Mucosa of stomach (tissue), 1 donor: ENCODE measurements around the gene DUSP28.

Experiments used
- H3K27me3 ChIP-seq: one replicate; pipeline ENCODE4 v1.7.0; 2013; ENCODE audit warnings: mild to moderate bottlenecking, low read length; ENCODE audit not compliant: control insufficient read depth, insufficient read depth
- H3K36me3 ChIP-seq: one replicate; pipeline ENCODE4 v1.7.0; 2013; ENCODE audit warnings: low read length; ENCODE audit not compliant: control insufficient read depth, insufficient read depth
- H3K4me1 ChIP-seq: one replicate; pipeline ENCODE4 v1.7.0; 2013; ENCODE audit warnings: mild to moderate bottlenecking, low read length; ENCODE audit not compliant: control insufficient read depth, insufficient read depth
- H3K4me3 ChIP-seq: one replicate; pipeline ENCODE4 v1.7.0; 2013; ENCODE audit warnings: low read length
- H3K9ac ChIP-seq: one replicate; pipeline ENCODE4 v1.7.0; 2013; ENCODE audit warnings: mild to moderate bottlenecking, low read length, moderate library complexity
- H3K9me3 ChIP-seq: one replicate; pipeline ENCODE4 v1.7.0; 2013; ENCODE audit warnings: mild to moderate bottlenecking, low read length, moderate library complexity; ENCODE audit not compliant: control insufficient read depth
- donor health status: Pancreatic carcinoma.

DUSP28 gene

DNA sequence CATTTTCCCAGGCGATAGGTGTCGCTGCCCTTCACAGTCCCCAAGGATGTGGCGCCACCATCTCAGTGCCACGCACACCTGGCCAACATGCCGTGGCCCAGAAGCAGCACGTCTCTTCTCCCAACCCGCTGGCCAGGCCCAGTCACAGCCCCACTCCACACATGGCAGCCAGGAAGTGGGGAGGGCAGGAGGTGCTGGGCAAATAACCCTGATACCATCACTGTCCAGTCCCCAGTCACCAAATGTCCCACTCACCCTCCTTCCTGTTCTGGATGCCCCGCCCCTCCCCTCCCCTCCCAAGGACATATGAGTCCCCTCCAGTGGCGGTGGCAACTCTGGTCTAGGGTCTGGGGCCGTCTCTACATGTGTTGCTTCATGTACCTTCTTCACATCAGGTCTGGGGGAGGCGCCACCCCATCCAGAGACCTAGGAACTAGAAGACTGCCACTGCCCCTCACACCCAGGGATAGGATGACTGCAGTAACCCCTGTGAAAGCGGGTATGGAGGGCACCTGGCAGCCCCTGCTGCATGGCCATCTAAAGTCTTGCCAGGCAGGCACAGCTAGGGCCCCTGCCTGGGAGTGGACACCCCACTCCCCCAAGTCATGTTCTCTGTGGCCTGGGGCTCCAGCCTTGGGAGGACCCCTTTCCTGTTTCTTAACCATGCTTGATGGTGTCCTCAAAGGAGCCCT, 19.1 kb downstream of the DUSP28 start:
- Histone ChIP-seq H3K9ac (no peak overlapping the region), H3K27me3 (no peaks in the 10 kb centered on the region), H3K36me3 (peaks cover 15% of the 10 kb centered on the region), H3K4me3 (no peak overlapping the region), H3K9me3 (no peaks in the 10 kb centered on the region), H3K4me1 (peaks cover 15% of the 10 kb centered on the region)

DNA sequence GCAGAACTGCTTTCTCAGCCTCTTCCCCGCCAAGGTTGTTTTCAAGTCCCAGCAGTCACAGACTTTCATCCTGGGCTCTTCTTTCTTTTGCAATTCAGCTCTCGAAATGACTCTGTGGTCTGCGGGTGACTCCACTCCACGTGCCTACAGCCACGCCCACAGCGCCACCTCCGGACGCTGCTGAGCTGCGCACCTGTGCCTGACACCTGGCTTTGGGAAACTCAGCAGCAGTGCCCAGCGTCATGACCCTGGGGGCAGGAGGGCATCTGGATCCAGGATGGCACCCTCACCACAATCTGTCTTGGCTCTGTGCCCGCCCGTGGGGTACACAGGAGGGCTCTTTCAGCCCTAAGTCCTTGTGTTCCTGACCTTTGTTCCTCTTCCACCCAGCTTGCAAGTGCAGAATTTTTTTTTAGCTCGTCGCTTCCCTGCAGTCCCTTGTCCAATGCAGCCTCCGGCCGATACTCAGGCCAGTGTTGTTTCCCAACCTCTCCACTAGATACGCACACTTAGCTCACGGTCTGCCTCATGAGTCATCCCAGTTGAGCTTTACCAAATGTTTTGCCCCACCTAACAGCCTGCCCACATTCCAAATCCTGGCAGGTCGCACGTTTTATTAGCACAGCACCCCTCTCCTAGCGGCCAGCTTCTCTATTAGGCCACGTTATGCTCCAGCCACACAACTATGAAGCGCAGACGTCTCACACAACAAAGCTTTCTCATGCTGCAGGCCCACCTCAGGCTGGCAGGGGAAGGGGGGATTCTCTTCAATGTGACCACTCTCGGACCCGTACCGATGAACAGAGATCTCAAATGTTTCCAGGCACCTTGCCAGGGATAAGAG, 19.8 kb downstream of the DUSP28 start:
- Histone ChIP-seq H3K4me3 (no peak overlapping the region), H3K9me3 (no peaks in the 10 kb centered on the region), H3K27me3 (no peaks in the 10 kb centered on the region), H3K36me3 (peaks cover 8% of the 10 kb centered on the region), H3K4me1 (peaks cover 21% of the 10 kb centered on the region), H3K9ac (no peak overlapping the region)

DNA sequence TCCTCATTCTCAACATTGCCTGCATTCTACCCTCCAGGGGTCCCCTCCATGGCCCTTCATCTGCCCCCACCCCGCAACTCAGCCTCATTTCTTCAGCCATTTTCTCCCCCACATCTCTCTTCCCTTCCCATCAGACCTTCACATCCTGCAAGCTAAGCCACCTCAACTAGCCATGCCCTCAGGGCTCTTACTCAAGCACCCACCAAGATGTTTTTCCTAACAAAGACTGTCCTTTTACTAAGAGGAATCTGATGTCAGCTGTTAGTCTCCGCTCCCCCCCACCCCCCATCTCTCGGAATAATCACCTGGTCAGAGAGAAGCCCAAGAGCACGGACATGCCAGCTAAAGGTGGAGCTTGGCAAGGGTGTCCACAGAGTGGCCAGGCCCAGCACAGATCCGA, 21.7 kb downstream of the DUSP28 start:
- Histone ChIP-seq H3K9me3 (no peaks in the 10 kb centered on the region), H3K4me1 (peaks cover 28% of the 10 kb centered on the region), H3K27me3 (no peaks in the 10 kb centered on the region), H3K9ac (no peak overlapping the region), H3K4me3 (no peak overlapping the region), H3K36me3 (no peaks in the 10 kb centered on the region)

DNA sequence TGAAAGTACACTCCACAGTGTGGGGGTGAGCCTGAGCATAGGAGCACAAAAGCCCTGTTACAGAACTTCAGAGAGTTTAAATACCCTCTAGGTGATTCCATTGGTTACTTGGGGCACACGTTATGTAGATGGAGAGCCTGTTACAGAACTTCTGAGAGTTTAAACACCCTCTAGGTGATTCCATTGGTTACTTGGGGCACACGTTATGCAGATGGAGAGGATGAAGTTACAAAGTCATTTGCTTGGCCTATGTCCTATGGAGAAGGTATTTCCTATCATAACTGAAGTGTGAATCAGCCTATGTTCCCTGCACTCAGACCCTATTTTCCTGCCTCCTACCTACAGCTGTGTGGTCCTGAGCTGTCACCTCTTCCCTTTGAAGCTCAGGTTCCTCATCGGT, 22.6 kb downstream of the DUSP28 start:
- Histone ChIP-seq H3K36me3 (no peaks in the 10 kb centered on the region), H3K4me3 (no peak overlapping the region), H3K9me3 (no peaks in the 10 kb centered on the region), H3K9ac (no peak overlapping the region), H3K4me1 (peaks cover 35% of the 10 kb centered on the region), H3K27me3 (no peaks in the 10 kb centered on the region)

DNA sequence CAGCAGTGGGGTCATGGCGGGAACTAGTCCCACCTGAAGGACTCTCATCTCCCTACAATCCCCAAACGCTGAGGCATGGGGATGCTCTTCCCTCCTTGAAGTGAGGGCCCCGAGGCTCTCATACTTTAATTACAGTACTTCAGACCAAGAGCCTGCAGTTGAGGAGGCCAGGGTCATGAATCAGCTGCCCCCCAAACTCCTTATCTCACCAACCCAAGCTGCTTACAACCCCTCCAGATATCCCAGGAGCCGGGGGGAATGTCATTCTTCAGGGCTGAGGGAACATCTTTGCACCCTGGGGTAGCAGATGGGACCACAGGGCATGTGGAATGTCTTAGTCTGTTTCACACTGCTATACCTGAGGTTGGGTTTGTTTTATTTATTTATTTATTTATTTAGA, 23.6 kb downstream of the DUSP28 start:
- no peak overlapping the region for H3K4me3 ChIP-seq
- H3K27me3 ChIP-seq = no peaks in the 10 kb centered on the region
- H3K36me3 ChIP-seq = no peaks in the 10 kb centered on the region
- no peak overlapping the region for H3K9ac ChIP-seq
- H3K4me1 ChIP-seq = peaks cover 43% of the 10 kb centered on the region
- no peaks in the 10 kb centered on the region for H3K9me3 ChIP-seq

DNA sequence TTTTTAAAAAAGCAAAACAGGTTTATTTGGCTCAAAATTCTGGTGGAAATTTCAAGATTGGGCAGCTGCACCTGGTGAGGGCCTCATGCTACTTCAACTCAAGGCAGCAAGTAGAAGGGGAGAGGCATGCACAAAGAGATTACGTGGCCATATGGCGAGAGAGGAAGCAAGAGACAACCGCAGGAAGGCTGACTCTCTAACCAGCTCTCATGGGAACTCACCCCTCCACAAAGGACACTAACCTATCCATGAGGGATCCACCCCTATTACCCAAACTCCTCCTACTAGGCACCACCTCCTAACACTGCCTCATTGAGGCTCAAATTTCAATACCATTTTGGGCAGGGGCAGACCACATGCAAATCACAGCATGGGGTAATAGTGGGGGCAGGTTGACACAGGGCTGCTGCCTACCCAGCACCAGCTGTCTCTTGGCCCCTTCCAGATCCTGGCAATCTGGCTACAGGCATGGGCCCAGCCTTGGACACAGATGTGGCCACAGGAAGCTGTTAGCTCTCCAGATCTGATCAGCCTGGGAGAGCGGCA, 24.4 kb downstream of the DUSP28 start:
- H3K4me3 ChIP-seq = no peak overlapping the region
- no peaks in the 10 kb centered on the region for H3K9me3 ChIP-seq
- no peak overlapping the region for H3K9ac ChIP-seq
- H3K27me3 ChIP-seq = no peaks in the 10 kb centered on the region
- H3K4me1 ChIP-seq = peaks cover 39% of the 10 kb centered on the region
- no peaks in the 10 kb centered on the region for H3K36me3 ChIP-seq

DNA sequence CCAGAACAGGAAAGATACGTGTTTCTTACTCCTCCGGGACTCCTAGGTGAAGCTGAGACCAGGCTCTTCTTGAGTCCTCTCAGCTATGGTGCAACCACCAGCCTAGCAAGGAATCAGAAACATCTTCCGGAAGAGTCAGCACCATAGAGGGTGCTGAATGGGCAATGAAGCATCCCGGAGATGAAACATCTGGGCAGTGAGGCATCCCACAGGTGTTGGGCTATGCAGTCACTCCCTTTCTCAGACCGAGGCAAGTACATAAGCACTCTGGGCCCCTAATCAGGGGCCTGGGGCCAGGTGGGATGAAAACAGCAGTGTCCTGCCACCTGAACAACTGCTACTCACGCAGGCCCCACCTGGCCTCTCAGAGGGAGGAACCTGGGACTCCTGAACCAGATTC, 24.9 kb downstream of the DUSP28 start:
- no peaks in the 10 kb centered on the region for H3K27me3 ChIP-seq
- H3K36me3 ChIP-seq = no peaks in the 10 kb centered on the region
- no peak overlapping the region for H3K4me3 ChIP-seq
- H3K9ac ChIP-seq = peak overlapping the region; percentile 84
- H3K4me1 ChIP-seq = peaks cover 34% of the 10 kb centered on the region
- H3K9me3 ChIP-seq = no peaks in the 10 kb centered on the region

DNA sequence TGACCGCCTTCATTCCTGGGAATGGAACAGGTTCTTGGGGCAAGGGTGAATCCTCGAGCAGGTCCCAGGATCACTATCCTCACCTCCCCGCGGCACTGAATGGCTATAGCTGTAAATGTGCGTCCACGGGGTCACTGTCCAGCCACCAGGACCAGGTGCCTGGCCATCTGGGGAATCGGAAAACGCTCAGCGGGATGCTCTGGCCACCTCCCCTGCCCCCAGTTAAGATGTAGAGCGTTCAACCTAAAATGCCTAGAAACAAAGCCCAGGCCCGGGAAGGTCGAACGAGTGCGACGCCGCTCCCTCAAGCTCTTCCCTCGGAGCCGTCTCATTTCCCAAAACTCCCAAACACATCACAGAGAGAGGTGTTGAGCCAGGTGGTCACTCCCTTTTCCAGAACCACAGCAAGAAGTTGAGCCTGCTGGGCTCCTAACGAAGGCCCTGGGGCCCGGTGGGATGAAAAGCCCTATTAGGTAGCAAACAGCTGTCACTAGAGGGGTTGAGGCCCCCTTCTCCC, 25.6 kb downstream of the DUSP28 start:
- no peaks in the 10 kb centered on the region for H3K36me3 ChIP-seq
- peak overlapping the region; percentile 51 for H3K4me3 ChIP-seq
- H3K27me3 ChIP-seq = no peaks in the 10 kb centered on the region
- H3K9me3 ChIP-seq = no peaks in the 10 kb centered on the region
- H3K4me1 ChIP-seq = peaks cover 28% of the 10 kb centered on the region
- H3K9ac ChIP-seq = peak overlapping the region; percentile 84

DNA sequence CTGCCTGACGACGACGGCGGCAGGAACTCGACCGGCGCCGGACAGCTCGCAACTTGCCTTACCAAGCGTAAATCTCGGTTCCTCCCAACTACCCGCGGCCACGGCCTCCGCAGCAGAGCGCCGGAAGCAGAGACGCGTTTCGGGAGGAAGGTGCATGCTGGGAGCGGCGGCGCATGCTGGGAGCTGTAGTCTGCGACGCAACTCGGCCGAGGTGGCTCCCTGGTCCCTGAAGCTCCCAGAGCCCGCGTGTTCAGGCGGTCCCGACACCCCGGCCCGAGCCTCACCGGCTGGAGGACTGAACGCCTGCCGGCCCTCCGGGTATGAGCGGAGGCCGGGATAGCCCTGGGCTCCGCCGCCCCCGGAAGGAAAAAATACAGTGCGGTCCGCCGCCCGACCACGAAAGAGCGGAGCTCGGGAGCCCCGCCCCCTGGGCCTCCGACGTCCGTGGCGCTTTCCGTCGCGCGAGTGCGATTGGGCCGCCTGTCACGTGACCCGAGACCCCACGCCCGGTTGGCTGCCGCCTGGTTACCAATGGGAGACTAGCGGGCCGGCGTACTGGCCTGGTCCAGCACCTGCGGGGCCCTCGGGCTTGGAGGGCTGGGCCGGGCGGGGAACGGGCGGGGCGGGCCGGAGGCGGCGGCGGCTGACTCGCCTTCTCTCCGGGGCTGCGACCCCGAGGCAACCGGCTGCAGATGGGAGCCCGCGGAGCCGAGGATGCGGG, 26.2 kb downstream of the DUSP28 start, which contains the start of gene CAPN10:
TSS of gene CAPN10 (plus strand) at position 537 of the 721 bp plus-strand sequence. CDS start at position 715, 178 bp downstream.
- H3K27me3 ChIP-seq = no peaks in the 10 kb centered on the region
- H3K4me3 ChIP-seq = peak within 1 kb of the TSS; percentile 51
- H3K36me3 ChIP-seq = peaks cover 3% of the 10 kb centered on the region
- no peaks in the 10 kb centered on the region for H3K9me3 ChIP-seq
- H3K4me1 ChIP-seq = peaks cover 28% of the 10 kb centered on the region
- peak within 1 kb of the TSS; percentile 84 for H3K9ac ChIP-seq

DNA sequence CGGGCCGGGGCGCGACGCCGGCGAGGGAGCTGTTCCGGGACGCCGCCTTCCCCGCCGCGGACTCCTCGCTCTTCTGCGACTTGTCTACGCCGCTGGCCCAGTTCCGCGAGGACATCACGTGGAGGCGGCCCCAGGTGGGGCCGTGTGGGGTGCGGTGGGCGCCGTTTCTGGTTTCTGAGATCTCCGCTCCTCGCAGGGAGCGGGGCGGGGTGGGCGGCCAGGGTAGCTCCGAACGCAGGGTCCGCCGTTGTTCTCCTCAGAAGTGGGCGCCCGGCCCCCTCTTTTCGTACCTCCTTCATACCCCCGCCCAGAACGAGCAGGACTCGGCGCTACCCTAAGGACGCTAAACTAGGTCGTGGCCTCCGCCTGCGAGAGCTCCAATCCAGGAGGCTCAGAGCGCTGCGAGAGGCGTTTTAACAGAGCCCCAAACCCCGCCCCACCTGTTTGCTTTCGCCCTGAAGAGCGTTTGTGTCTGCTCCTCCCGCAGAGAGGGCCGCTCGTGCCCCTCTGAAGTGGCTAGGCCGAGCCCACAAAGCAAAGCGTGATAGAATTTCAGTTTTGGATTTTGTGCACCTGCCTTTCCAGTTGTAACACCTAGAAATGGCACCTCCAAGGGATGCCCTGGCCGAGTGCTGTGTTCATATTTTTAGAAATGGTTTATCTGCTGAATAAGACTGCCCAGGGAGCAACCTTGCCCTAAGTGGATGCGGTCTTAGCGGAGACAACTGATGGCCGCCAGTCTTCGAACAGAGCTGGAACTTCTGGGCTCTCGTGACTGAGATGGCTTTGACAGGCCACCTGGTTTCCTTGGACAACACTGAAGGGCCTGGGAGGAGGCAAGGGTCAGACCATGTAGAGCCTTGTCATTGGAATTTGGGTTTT, 27.0 kb downstream of the DUSP28 start:
- Histone ChIP-seq H3K9ac (peak overlapping the region; percentile 69), H3K27me3 (no peaks in the 10 kb centered on the region), H3K36me3 (peaks cover 4% of the 10 kb centered on the region), H3K4me1 (peaks cover 28% of the 10 kb centered on the region), H3K9me3 (no peaks in the 10 kb centered on the region), H3K4me3 (peak overlapping the region; percentile 51)
